Prostate gland (tissue), 2 donors: ENCODE data around the gene SLC16A12. TPM values are rescaled to one million over a fixed set of nuclear protein-coding genes. Genes with fewer than 3 reads are reported as not detected.
"Not testable (repeated sequence)": the region's sequence is repeated elsewhere in the genome, so short reads cannot be mapped to it uniquely, and the experiment has no call there.

Experiments
- DNase-seq: peaks from one replicate; pipeline ENCODE4 v3.0.0-alpha.2; 2019; ENCODE audit warnings: low spot score
- H3K27ac ChIP-seq, 2 donors: fragments of 200-600 bp; sonication (generic); 2 replicates each; pipeline ENCODE4 v1.5.1; 2017 to 2019
- H3K27me3 ChIP-seq: fragments of 200-600 bp; sonication (generic); replicated peaks from 2 replicates; pipeline ENCODE4 v1.5.1; 2019; ENCODE audit not compliant: insufficient read depth
- H3K36me3 ChIP-seq, 2 donors: fragments of 200-600 bp; sonication (generic); 1 replicate in 1 of 2; 2 replicates in 1 of 2; pipeline versions ENCODE4 v1.5.1 to v1.8.1; 2017 to 2019
- H3K4me1 ChIP-seq: fragments of 200-600 bp; sonication (generic); replicated peaks from 2 replicates; pipeline ENCODE4 v1.5.1; 2019
- H3K4me3 ChIP-seq, 2 donors: fragments of 200-600 bp; sonication (generic); 2 replicates each; pipeline ENCODE4 v1.5.1; 2017 to 2019
- H3K9me3 ChIP-seq: fragments of 200-600 bp; sonication (generic); 2 replicates; pipeline ENCODE4 v1.5.1; 2017
- POLR2A ChIP-seq: fragments of 450-650 bp; IDR thresholded peaks from one replicate; pipeline ENCODE4 v1.6.1; 2016; ENCODE audit warnings: antibody characterized with exemption, mild to moderate bottlenecking
- POLR2AphosphoS5 ChIP-seq: sonication (generic); formaldehyde crosslinking; IDR thresholded peaks from one replicate; pipeline ENCODE4 v1.6.1; 2017; ENCODE audit warnings: antibody characterized with exemption
- WGBS: methylation state at CpG from one replicate; pipeline ENCODE4 v1.1.5; 2018; 5-methylcytosine and 5-hydroxymethylcytosine counted together
- intact Hi-C: fragments of 100-400 bp; cut with DNase I; formaldehyde crosslinking; loops from one replicate; pipeline ENCODE4 v1.14.2; 2022
- total RNA-seq, 2 donors: library from RNA; depleted of rRNA; stranded (reverse); fragments of >200 nt; gene quantifications; one replicate each; pipeline ENCODE4 v1.1.0, GENCODE V29; 2016
- TF ChIP-seq, protein P1 (sequence below), 4 experiments: fragments of 200-600 bp in 2 of 4; fragments of 450-650 bp in 2 of 4; sonication (generic) in 2 of 4; IDR thresholded peaks; 1 replicate in 3 of 4; 2 replicates in 1 of 4; pipeline ENCODE4 v1.5.1; 2016 to 2019; ENCODE audit warnings: antibody characterized with exemption in 4 of 4, mild to moderate bottlenecking in 2 of 4, moderate library complexity in 2 of 4

The SLC16A12 gene
- total RNA-seq, 2 donors from 2014 or later, result 0.09 to 4.4 TPM

DNA sequence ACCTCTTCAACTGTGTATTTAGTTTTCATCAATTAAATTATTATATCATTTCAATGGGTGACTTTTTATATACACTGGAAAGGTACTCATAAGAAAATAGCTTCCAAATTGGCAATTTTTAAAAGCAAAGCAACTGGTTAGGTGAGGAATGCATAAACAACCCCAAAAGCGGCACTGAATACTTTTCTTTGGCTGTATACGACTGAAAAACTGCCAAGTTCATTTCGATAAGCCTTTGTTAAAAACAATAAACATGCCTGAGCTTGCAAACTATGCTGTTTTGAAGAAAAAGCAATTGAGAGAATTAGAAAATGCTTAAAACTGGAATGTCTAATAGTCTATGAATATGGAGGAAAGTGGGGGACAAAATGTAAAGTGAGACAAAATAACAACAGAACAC, 2.9 kb downstream of the SLC16A12 start:
- no peak for TF ChIP-seq POLR2A
- TF ChIP-seq POLR2AphosphoS5, result no peak
- TF ChIP-seq, protein P1, sequence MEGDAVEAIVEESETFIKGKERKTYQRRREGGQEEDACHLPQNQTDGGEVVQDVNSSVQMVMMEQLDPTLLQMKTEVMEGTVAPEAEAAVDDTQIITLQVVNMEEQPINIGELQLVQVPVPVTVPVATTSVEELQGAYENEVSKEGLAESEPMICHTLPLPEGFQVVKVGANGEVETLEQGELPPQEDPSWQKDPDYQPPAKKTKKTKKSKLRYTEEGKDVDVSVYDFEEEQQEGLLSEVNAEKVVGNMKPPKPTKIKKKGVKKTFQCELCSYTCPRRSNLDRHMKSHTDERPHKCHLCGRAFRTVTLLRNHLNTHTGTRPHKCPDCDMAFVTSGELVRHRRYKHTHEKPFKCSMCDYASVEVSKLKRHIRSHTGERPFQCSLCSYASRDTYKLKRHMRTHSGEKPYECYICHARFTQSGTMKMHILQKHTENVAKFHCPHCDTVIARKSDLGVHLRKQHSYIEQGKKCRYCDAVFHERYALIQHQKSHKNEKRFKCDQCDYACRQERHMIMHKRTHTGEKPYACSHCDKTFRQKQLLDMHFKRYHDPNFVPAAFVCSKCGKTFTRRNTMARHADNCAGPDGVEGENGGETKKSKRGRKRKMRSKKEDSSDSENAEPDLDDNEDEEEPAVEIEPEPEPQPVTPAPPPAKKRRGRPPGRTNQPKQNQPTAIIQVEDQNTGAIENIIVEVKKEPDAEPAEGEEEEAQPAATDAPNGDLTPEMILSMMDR (IDR thresholded peaks at IDR 0.05), result no peak
- no peak overlapping the region for H3K4me3 ChIP-seq
- H3K36me3 ChIP-seq, result no peaks in the 10 kb centered on the region
- intact Hi-C loops, result no loop called here
- peaks cover 16% of the 10 kb centered on the region for H3K27me3 ChIP-seq
- DNase-seq, result no peak
- 35% methylated on average over 3 of the region's 3 CpGs for WGBS
- H3K4me1 ChIP-seq, result peaks cover 3% of the 10 kb centered on the region
- H3K9me3 ChIP-seq, result no peaks in the 10 kb centered on the region
- H3K27ac ChIP-seq, result no peak overlapping the region

DNA sequence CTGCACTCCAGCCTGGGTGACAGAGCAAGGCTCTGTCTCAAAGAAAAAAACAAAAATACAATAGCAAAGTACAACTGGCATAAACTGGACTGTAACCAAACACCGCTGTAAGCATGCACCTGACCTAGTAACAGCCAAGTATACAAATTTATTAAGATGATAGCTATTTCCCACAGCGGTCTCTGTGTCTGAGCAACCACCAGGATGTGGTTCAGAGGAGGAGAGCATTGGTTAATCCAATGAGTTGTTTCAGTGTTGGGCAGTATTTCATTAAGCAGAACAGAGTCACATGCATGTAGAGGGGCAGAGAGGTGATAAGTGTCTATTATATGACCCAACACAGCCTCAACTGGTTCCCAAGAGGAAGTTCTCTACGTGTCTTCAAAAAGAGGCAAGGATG, 4.0 kb downstream of the SLC16A12 start:
- no peaks in the 10 kb centered on the region for H3K9me3 ChIP-seq
- no peak for DNase-seq
- peaks cover 3% of the 10 kb centered on the region for H3K4me1 ChIP-seq
- H3K36me3 ChIP-seq, result no peaks in the 10 kb centered on the region
- intact Hi-C loops, result no loop called here
- TF ChIP-seq POLR2AphosphoS5, result no peak
- no peak overlapping the region for H3K4me3 ChIP-seq
- 55% methylated on average over 3 of the region's 3 CpGs for WGBS
- no peak overlapping the region for H3K27ac ChIP-seq
- peaks cover 16% of the 10 kb centered on the region for H3K27me3 ChIP-seq

DNA sequence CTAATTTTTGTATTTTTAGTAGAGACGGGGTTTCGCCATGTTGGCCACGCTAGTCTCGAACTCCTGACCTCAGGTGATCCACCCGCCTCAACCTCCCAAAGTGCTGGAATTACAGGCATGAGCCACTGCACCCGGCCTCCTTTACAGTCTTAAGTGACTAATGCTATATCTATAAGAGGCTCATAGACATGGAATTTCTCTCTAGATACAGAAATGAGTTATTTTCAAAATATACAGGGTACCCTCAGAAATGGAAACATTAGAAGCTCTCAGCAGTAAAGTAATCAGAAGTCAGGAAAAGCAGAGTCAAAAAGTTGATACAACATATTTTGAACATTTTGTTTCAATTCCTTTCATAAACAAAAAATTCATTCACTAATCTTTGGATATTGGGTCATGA, 5.7 kb downstream of the SLC16A12 start:
- H3K9me3 ChIP-seq, H3K4me1 ChIP-seq, H3K4me3 ChIP-seq, H3K27ac ChIP-seq, DNase-seq, intact Hi-C loops, H3K27me3 ChIP-seq, H3K36me3 ChIP-seq: not testable (repeated sequence)
- WGBS, result 96% methylated on average over 6 of the region's 6 CpGs

DNA sequence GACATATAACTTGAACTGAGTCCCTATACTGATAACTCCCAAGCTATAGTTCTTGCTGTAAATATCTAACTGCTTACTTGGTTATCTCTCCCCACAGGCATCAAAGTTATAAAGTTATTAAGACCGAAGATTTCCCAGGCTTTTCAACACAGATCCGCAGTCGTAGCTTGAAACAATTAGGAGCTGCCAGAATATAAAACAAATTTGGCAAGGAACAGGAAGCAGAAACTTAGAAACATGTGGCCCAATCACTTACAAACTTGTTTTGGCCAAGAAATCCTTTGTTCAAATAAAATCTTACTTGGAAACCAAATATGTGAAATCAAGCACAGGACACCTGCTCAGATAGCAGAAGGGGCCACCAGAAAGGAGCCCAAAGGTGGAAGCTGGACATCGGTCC, 9.0 kb downstream of the SLC16A12 start:
- Histone ChIP-seq H3K27ac (no peak overlapping the region), H3K36me3 (no peaks in the 10 kb centered on the region), H3K27me3 (no peaks in the 10 kb centered on the region), H3K4me3 (no peak overlapping the region), H3K4me1 (no peaks in the 10 kb centered on the region), H3K9me3 (no peaks in the 10 kb centered on the region)
- 41% methylated on average over 4 of the region's 4 CpGs for WGBS
- TF ChIP-seq, protein P1 (IDR thresholded peaks at IDR 0.05), result no peak
- TF ChIP-seq POLR2AphosphoS5, result no peak
- TF ChIP-seq POLR2A, result no peak
- intact Hi-C loops, result no loop called here
- no peak for DNase-seq

DNA sequence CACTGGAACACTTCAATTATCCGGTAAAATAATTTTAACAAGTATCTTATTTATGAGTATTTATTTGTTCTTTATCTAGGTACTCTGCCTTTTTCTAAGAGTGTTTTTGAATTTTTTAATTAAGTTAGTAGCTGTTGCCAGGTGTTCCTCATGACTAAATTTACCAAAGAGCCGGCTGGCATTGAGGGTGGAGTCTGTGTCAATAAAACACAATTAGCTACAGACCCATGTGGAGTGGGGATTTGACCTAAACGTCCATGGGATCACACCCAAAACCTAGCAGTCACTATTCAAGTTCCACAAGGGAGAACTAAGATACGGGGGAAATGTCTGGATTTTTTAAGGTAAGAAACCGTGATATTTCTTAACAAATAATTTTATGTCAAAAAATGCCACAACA, 9.8 kb downstream of the SLC16A12 start:
- H3K9me3 ChIP-seq, result no peaks in the 10 kb centered on the region
- H3K4me3 ChIP-seq, result no peak overlapping the region
- H3K4me1 ChIP-seq, result no peaks in the 10 kb centered on the region
- DNase-seq, result no peak
- intact Hi-C loops, result no loop called here
- H3K27me3 ChIP-seq, result no peaks in the 10 kb centered on the region
- WGBS, result 67% methylated on average over 5 of the region's 5 CpGs
- H3K27ac ChIP-seq, result no peak overlapping the region
- no peaks in the 10 kb centered on the region for H3K36me3 ChIP-seq
- TF ChIP-seq POLR2AphosphoS5, result no peak
- TF ChIP-seq POLR2A, result no peak

DNA sequence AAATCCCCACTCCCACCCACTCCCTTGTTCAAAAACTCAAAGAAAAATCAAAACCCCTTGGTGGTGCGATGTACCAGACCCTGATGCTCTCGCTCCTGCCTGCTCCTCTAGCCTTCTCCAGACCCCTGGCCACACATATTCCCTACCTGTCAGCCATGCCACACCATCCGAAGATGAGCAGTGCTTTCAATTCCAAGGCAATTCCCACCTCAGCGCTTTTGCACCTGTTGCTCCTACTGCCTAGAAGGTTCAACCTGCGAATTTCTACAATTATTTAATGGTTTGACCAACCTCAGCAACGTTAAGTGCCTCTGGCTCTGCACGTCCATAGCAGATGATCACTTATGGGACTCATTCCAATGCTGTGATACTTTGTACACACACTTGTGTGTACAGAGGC, 11.1 kb downstream of the SLC16A12 start:
- Histone ChIP-seq H3K27me3 (no peaks in the 10 kb centered on the region), H3K36me3 (no peaks in the 10 kb centered on the region), H3K9me3 (no peaks in the 10 kb centered on the region), H3K4me3 (no peak overlapping the region), H3K27ac (no peak overlapping the region), H3K4me1 (no peaks in the 10 kb centered on the region)
- no peak for DNase-seq
- WGBS, result 78% methylated on average over 7 of the region's 7 CpGs
- intact Hi-C loops, result no loop called here
- TF ChIP-seq, protein P1 (IDR thresholded peaks at IDR 0.05), result no peak
